ENCODE measurements around the gene PIP5K1A. TPM values are rescaled to one million over a fixed set of nuclear protein-coding genes. Genes with fewer than 3 reads are reported as not detected.

The PIP5K1A gene
- total RNA-seq, 1 donor from 2014 or later: 28.5 TPM

- H3K9me3 ChIP-seq (replicated peaks): no peaks in the 10 kb centered on the region
- intact Hi-C loops (cut with micrococcal nuclease): no loop called here
- H3K4me1 ChIP-seq: peaks cover 3% of the 10 kb centered on the region
- no peaks in the 10 kb centered on the region for H3K27me3 ChIP-seq (ENCODE audit: low read depth)
- H3K36me3 ChIP-seq: peaks cover 82% of the 10 kb centered on the region
- DNase-seq: no peak
- no peak overlapping the region for H3K27ac ChIP-seq (replicated peaks)
- TF ChIP-seq CTCF (IDR thresholded peaks at IDR 0.05; ENCODE audit: borderline replicate concordance): no peak
- H3K4me3 ChIP-seq: no peak overlapping the region
These were observed 91.0 kb downstream of the PIP5K1A start for GRCh38 chr1:151289080-151289935.

- H3K27me3 ChIP-seq (ENCODE audit: low read depth): no peaks in the 10 kb centered on the region
- intact Hi-C loops (cut with micrococcal nuclease): no loop called here
- DNase-seq: no peak
- no peak for TF ChIP-seq CTCF (IDR thresholded peaks at IDR 0.05; ENCODE audit: borderline replicate concordance)
- no peak overlapping the region for H3K4me3 ChIP-seq
- H3K4me1 ChIP-seq: no peaks in the 10 kb centered on the region
- H3K27ac ChIP-seq (replicated peaks): no peak overlapping the region
- H3K9me3 ChIP-seq (replicated peaks): no peaks in the 10 kb centered on the region
- peaks cover 90% of the 10 kb centered on the region for H3K36me3 ChIP-seq
These were observed 91.8 kb downstream of the PIP5K1A start for GRCh38 chr1:151289991-151290708.

GRCh38 chr1:151290709-151291303 is 92.5 kb downstream of the PIP5K1A start:
- Histone ChIP-seq H3K27ac (replicated peaks) (no peak overlapping the region), H3K27me3 (ENCODE audit: low read depth) (no peaks in the 10 kb centered on the region), H3K4me1 (no peaks in the 10 kb centered on the region), H3K4me3 (no peak overlapping the region), H3K36me3 (peaks cover 96% of the 10 kb centered on the region), H3K9me3 (replicated peaks) (no peaks in the 10 kb centered on the region)
- no peak for TF ChIP-seq CTCF (IDR thresholded peaks at IDR 0.05; ENCODE audit: borderline replicate concordance)
- intact Hi-C loops (cut with micrococcal nuclease): no loop called here
- DNase-seq: no peak

GRCh38 chr1:151292207-151293030 is 94.1 kb downstream of the PIP5K1A start:
- intact Hi-C loops (cut with micrococcal nuclease): no loop called here
- TF ChIP-seq CTCF (IDR thresholded peaks at IDR 0.05; ENCODE audit: borderline replicate concordance): no peak
- Histone ChIP-seq H3K36me3 (peaks cover 98% of the 10 kb centered on the region), H3K4me3 (no peak overlapping the region), H3K27me3 (ENCODE audit: low read depth) (no peaks in the 10 kb centered on the region), H3K9me3 (replicated peaks) (no peaks in the 10 kb centered on the region), H3K27ac (replicated peaks) (no peak overlapping the region), H3K4me1 (no peaks in the 10 kb centered on the region)
- DNase-seq: no peak

- H3K27ac ChIP-seq (replicated peaks): no peak overlapping the region
- no peak for TF ChIP-seq CTCF (IDR thresholded peaks at IDR 0.05; ENCODE audit: borderline replicate concordance)
- intact Hi-C loops (cut with micrococcal nuclease): no loop called here
- H3K9me3 ChIP-seq (replicated peaks): no peaks in the 10 kb centered on the region
- no peak overlapping the region for H3K4me3 ChIP-seq
- no peaks in the 10 kb centered on the region for H3K4me1 ChIP-seq
- H3K27me3 ChIP-seq (ENCODE audit: low read depth): no peaks in the 10 kb centered on the region
- peaks cover 98% of the 10 kb centered on the region for H3K36me3 ChIP-seq
- DNase-seq: no peak
These were observed 94.7 kb downstream of the PIP5K1A start for GRCh38 chr1:151293093-151293492.
